ENCODE data around the gene GEMIN5. TPM values are rescaled to one million over a fixed set of nuclear protein-coding genes. Genes with fewer than 3 reads are reported as not detected.

The GEMIN5 gene
- total and polyA plus RNA-seq, 2 of the 13 experiments (the other 11 are each of a cell fraction or from before 2014, with no cell fraction given) = 6.6 to 28.6 TPM

GRCh38 chr5:154844809-154845208, 93.2 kb downstream of the GEMIN5 start (continued):
- TF ChIP-seq, protein P1, sequence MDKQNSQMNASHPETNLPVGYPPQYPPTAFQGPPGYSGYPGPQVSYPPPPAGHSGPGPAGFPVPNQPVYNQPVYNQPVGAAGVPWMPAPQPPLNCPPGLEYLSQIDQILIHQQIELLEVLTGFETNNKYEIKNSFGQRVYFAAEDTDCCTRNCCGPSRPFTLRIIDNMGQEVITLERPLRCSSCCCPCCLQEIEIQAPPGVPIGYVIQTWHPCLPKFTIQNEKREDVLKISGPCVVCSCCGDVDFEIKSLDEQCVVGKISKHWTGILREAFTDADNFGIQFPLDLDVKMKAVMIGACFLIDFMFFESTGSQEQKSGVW (CRISPR knock-in tag; IDR thresholded peaks at IDR 0.05; ENCODE audit: borderline replicate concordance) = no peak
- no peak for TF ChIP-seq ELF1 (CRISPR knock-in tag; IDR thresholded peaks at IDR 0.05)
- no peak for TF ChIP-seq GABPB1 (CRISPR knock-in tag; IDR thresholded peaks at IDR 0.05)
- TF ChIP-seq, protein P2, sequence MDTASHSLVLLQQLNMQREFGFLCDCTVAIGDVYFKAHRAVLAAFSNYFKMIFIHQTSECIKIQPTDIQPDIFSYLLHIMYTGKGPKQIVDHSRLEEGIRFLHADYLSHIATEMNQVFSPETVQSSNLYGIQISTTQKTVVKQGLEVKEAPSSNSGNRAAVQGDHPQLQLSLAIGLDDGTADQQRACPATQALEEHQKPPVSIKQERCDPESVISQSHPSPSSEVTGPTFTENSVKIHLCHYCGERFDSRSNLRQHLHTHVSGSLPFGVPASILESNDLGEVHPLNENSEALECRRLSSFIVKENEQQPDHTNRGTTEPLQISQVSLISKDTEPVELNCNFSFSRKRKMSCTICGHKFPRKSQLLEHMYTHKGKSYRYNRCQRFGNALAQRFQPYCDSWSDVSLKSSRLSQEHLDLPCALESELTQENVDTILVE (CRISPR knock-in tag; IDR thresholded peaks at IDR 0.05) = no peak
- TF ChIP-seq, protein P3, sequence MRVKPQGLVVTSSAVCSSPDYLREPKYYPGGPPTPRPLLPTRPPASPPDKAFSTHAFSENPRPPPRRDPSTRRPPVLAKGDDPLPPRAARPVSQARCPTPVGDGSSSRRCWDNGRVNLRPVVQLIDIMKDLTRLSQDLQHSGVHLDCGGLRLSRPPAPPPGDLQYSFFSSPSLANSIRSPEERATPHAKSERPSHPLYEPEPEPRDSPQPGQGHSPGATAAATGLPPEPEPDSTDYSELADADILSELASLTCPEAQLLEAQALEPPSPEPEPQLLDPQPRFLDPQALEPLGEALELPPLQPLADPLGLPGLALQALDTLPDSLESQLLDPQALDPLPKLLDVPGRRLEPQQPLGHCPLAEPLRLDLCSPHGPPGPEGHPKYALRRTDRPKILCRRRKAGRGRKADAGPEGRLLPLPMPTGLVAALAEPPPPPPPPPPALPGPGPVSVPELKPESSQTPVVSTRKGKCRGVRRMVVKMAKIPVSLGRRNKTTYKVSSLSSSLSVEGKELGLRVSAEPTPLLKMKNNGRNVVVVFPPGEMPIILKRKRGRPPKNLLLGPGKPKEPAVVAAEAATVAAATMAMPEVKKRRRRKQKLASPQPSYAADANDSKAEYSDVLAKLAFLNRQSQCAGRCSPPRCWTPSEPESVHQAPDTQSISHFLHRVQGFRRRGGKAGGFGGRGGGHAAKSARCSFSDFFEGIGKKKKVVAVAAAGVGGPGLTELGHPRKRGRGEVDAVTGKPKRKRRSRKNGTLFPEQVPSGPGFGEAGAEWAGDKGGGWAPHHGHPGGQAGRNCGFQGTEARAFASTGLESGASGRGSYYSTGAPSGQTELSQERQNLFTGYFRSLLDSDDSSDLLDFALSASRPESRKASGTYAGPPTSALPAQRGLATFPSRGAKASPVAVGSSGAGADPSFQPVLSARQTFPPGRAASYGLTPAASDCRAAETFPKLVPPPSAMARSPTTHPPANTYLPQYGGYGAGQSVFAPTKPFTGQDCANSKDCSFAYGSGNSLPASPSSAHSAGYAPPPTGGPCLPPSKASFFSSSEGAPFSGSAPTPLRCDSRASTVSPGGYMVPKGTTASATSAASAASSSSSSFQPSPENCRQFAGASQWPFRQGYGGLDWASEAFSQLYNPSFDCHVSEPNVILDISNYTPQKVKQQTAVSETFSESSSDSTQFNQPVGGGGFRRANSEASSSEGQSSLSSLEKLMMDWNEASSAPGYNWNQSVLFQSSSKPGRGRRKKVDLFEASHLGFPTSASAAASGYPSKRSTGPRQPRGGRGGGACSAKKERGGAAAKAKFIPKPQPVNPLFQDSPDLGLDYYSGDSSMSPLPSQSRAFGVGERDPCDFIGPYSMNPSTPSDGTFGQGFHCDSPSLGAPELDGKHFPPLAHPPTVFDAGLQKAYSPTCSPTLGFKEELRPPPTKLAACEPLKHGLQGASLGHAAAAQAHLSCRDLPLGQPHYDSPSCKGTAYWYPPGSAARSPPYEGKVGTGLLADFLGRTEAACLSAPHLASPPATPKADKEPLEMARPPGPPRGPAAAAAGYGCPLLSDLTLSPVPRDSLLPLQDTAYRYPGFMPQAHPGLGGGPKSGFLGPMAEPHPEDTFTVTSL (CRISPR knock-in tag; IDR thresholded peaks at IDR 0.05; ENCODE audit: borderline replicate concordance) = 0 out of 2 replicates have a peak, but pooled peaks have one; percentile 31
- TF ChIP-seq, protein P4, sequence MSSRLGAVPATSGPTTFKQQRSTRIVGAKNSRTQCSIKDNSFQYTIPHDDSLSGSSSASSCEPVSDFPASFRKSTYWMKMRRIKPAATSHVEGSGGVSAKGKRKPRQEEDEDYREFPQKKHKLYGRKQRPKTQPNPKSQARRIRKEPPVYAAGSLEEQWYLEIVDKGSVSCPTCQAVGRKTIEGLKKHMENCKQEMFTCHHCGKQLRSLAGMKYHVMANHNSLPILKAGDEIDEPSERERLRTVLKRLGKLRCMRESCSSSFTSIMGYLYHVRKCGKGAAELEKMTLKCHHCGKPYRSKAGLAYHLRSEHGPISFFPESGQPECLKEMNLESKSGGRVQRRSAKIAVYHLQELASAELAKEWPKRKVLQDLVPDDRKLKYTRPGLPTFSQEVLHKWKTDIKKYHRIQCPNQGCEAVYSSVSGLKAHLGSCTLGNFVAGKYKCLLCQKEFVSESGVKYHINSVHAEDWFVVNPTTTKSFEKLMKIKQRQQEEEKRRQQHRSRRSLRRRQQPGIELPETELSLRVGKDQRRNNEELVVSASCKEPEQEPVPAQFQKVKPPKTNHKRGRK (CRISPR knock-in tag; IDR thresholded peaks at IDR 0.05) = no peak
- no peak for TF ChIP-seq SP2 (CRISPR knock-in tag; IDR thresholded peaks at IDR 0.05)
- peak; percentile 79 for TF ChIP-seq SAP130 (CRISPR knock-in tag; IDR thresholded peaks at IDR 0.05; ENCODE audit: low read depth)
- TF ChIP-seq FOXO1 (CRISPR knock-in tag; IDR thresholded peaks at IDR 0.05) = no peak
- no peak for TF ChIP-seq MATR3 (CRISPR knock-in tag; IDR thresholded peaks at IDR 0.05)
- no peak for TF ChIP-seq NFE2 (CRISPR knock-in tag; IDR thresholded peaks at IDR 0.05)
- TF ChIP-seq TBP (CRISPR knock-in tag; IDR thresholded peaks at IDR 0.05) = no peak
- TF ChIP-seq ARNT2 (CRISPR knock-in tag; IDR thresholded peaks at IDR 0.05; ENCODE audit: low read depth) = no peak
- no peak for TF ChIP-seq ZNF678 (CRISPR knock-in tag; IDR thresholded peaks at IDR 0.05)
- no peak for TF ChIP-seq ZNF83 (CRISPR knock-in tag; IDR thresholded peaks at IDR 0.05; ENCODE audit: borderline replicate concordance)
- TF ChIP-seq ELF3 (CRISPR knock-in tag; IDR thresholded peaks at IDR 0.05) = no peak; the same call in 1 of the 2 replicates
- no peak for TF ChIP-seq ZNF546 (CRISPR knock-in tag; conservative IDR thresholded peaks at IDR 0.05)
- TF ChIP-seq MEF2D (CRISPR knock-in tag; IDR thresholded peaks at IDR 0.05) = no peak
- TF ChIP-seq SALL1 (CRISPR knock-in tag; IDR thresholded peaks at IDR 0.05) = peak; percentile 73; the same call in 1 of the 2 replicates
- TF ChIP-seq TOE1 (CRISPR knock-in tag; IDR thresholded peaks at IDR 0.05) = no peak
- TF ChIP-seq ZNF225 (CRISPR knock-in tag; IDR thresholded peaks at IDR 0.05) = no peak

Data from HepG2 (cell line).